SK-N-SH treated with all-trans-retinoic acid at 6 μM for 48 hours (cell line): Measurements from ENCODE around the gene FLT1.
A peak's percentile ranks its signal among the peaks of the same experiment; 100 is the strongest.

Experiments used
- ATAC-seq: fragments of 200-7000 bp; cut with Tn5 transposase; 3 replicates; pipeline ENCODE4 v1.9.1; 2020; ENCODE audit warnings: mild to moderate bottlenecking, moderate library complexity
- ARNTL ChIP-seq: fragments of 450-650 bp; formaldehyde crosslinking; IDR thresholded peaks from 2 replicates; pipeline ENCODE4 v1.5.0; 2020; ENCODE audit warnings: low read depth, mild to moderate bottlenecking, moderate library complexity, borderline replicate concordance
- BACH2 ChIP-seq: fragments of 250-450 bp; sonication (Bioruptor Pico); IDR thresholded peaks from 2 replicates; pipeline ENCODE4 v1.9.0; 2021; ENCODE audit warnings: mild to moderate bottlenecking, borderline replicate concordance
- CSDC2 ChIP-seq: fragments of 250-450 bp; sonication (Bioruptor Pico); IDR thresholded peaks from 2 replicates; pipeline ENCODE4 v1.5.0; 2020; ENCODE audit warnings: mild to moderate bottlenecking, moderate library complexity
- CSRNP3 ChIP-seq: fragments of 250-450 bp; sonication (Bioruptor Pico); IDR thresholded peaks from 2 replicates; pipeline ENCODE4 v1.5.1; 2021; ENCODE audit warnings: mild to moderate bottlenecking, moderate library complexity
- ESRRG ChIP-seq: fragments of 250-450 bp; sonication (Bioruptor Pico); IDR thresholded peaks from 2 replicates; pipeline ENCODE4 v1.6.1; 2021; ENCODE audit warnings: mild to moderate bottlenecking
- ISL1 ChIP-seq: fragments of 250-450 bp; sonication (Bioruptor Pico); IDR thresholded peaks from 2 replicates; pipeline ENCODE4 v2.1.2; 2022; ENCODE audit warnings: mild to moderate bottlenecking, moderate library complexity
- OSR1 ChIP-seq: fragments of 250-450 bp; sonication (Bioruptor Pico); IDR thresholded peaks from 2 replicates; pipeline ENCODE4 v1.8.0; 2022; ENCODE audit warnings: moderate library complexity, mild to moderate bottlenecking, inconsistent platforms
- PATZ1 ChIP-seq: fragments of 250-450 bp; sonication (Bioruptor Pico); IDR thresholded peaks from 2 replicates; pipeline ENCODE4 v1.8.0; 2020; ENCODE audit warnings: mild to moderate bottlenecking, moderate library complexity, borderline replicate concordance
- POU6F1 ChIP-seq: fragments of 250-450 bp; sonication (Bioruptor Pico); IDR thresholded peaks from 2 replicates; pipeline ENCODE4 v1.8.0; 2021; ENCODE audit warnings: low read depth, mild to moderate bottlenecking, moderate library complexity, borderline replicate concordance
- PPARA ChIP-seq: fragments of 250-450 bp; sonication (Bioruptor Pico); IDR thresholded peaks from 2 replicates; pipeline ENCODE4 v1.5.0; 2020; ENCODE audit warnings: mild to moderate bottlenecking, borderline replicate concordance
- SNAI2 ChIP-seq: fragments of 250-450 bp; sonication (Bioruptor Pico); IDR thresholded peaks from 2 replicates; pipeline ENCODE4 v1.5.0; 2020; ENCODE audit warnings: mild to moderate bottlenecking, moderate library complexity
- TCF4 ChIP-seq: fragments of 250-450 bp; sonication (Bioruptor Pico); IDR thresholded peaks from 2 replicates; pipeline ENCODE4 v1.8.0; 2021; ENCODE audit warnings: mild to moderate bottlenecking, moderate library complexity, borderline replicate concordance
- TOX ChIP-seq: fragments of 250-450 bp; sonication (Bioruptor Pico); IDR thresholded peaks from 2 replicates; pipeline ENCODE4 v1.8.0; 2021; ENCODE audit warnings: mild to moderate bottlenecking, moderate library complexity, borderline replicate concordance
- TSHZ2 ChIP-seq: fragments of 250-450 bp; sonication (Bioruptor Pico); IDR thresholded peaks from 2 replicates; pipeline ENCODE4 v1.5.0; 2020; ENCODE audit warnings: mild to moderate bottlenecking, moderate library complexity
- ZC3H10 ChIP-seq: fragments of 250-450 bp; sonication (Bioruptor Pico); IDR thresholded peaks from 2 replicates; pipeline ENCODE4 v1.5.1; 2021; ENCODE audit warnings: mild to moderate bottlenecking, moderate library complexity
- ZFP3 ChIP-seq: fragments of 250-450 bp; sonication (Bioruptor Pico); IDR thresholded peaks from 2 replicates; pipeline ENCODE4 v1.5.0; 2020; ENCODE audit warnings: mild to moderate bottlenecking, moderate library complexity
- ZNF8 ChIP-seq: fragments of 450-650 bp; formaldehyde crosslinking; IDR thresholded peaks from 2 replicates; pipeline ENCODE4 v1.5.0; 2020; ENCODE audit warnings: mild to moderate bottlenecking, moderate library complexity
- TF ChIP-seq, protein P1 (sequence below): fragments of 250-450 bp; sonication (Bioruptor Pico); IDR thresholded peaks from 2 replicates; pipeline ENCODE4 v1.5.1; 2020; ENCODE audit warnings: low read depth, mild to moderate bottlenecking, moderate library complexity

The FLT1 gene

DNA sequence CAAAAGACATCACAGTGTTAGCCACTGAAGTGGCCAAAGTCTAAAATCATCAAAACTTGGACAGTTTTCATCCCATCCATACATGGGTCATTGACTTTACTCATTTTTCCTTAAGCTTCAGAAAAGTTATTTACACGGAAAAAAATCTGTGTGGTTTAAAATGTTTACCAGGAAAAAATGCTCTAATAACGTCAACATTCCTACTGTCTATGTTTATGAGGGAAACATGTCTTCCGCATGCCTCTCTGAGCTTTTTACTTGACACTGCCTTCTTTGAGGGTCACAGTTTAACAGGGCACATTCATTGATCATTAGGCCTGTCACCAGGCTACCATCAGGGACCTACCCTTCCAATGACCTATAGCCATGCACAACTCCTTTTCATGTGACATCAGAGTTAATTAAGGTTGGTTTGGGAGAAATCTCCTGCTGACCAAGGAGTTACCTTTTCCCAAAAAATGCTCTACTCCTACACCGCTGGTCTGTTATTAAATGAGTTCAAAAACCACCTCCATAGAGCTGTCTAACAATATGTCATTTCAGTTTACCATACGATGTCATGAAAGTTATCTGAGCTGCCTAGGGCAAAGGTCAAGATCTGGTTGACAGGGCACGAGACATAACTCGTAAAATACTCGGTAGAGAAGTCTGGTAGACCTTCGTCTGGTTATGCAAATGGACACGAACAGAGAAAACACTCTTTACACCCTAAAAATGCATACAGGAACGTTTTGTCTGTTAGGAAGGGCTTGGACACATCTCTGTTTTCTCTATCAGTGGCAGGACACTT, 17.8 kb downstream of the FLT1 start (continued):
- TF ChIP-seq POU6F1 (CRISPR knock-in tag) (no peak), TCF4 (CRISPR knock-in tag) (no peak), ARNTL (CRISPR knock-in tag) (no peak), ZFP3 (no peak), ISL1 (CRISPR knock-in tag) (no peak)
- TF ChIP-seq, all 23 proteins: peak for 0

DNA sequence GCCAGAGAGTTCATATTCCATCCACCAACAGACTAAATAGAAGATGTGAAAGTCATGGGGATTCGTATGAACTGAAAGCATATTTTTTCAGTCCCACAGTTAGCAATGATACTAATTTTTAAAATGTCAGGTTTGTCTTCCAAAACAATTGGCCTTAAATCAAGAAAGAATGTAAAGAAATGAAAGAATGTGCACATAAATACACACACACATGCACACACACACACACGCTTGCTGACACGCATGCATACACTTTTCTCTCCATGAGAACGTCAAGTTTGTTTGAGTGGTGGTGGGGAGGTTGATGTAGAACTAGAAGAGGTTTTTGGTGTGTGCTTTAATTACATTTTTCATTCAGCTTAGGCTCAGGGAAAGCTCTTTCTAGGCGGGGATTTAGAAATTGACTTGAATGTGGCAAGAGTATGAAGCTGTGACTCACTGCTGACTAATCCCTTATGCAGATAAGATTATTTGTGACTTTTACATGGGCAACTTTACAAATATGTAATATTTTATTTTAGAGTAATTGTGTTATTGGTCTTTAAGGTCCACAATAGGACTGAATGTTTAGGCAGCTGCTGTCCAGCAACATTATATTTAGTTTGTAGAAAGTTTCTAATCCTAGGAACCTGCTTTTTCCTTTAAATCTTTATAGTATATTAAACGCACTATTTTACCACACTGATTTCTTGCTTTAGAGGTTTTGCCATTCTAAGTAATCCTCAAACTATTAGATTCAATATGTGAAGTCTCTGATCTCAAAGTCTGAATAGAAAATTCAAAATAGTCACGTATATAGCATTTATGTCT, 18.8 kb downstream of the FLT1 start:
- no peak for TF ChIP-seq PPARA (CRISPR knock-in tag)
- TF ChIP-seq ESRRG (CRISPR knock-in tag), result no peak
- TF ChIP-seq SNAI2, result no peak
- TF ChIP-seq ZNF8 (CRISPR knock-in tag), result no peak
- no peak for TF ChIP-seq ZC3H10 (CRISPR knock-in tag)
- no peak for TF ChIP-seq TSHZ2
- no peak for TF ChIP-seq ARNTL (CRISPR knock-in tag)
- no peak for TF ChIP-seq CSDC2 (CRISPR knock-in tag)
- no peak for TF ChIP-seq ZFP3
- no peak for TF ChIP-seq POU6F1 (CRISPR knock-in tag)
- TF ChIP-seq, protein P1, sequence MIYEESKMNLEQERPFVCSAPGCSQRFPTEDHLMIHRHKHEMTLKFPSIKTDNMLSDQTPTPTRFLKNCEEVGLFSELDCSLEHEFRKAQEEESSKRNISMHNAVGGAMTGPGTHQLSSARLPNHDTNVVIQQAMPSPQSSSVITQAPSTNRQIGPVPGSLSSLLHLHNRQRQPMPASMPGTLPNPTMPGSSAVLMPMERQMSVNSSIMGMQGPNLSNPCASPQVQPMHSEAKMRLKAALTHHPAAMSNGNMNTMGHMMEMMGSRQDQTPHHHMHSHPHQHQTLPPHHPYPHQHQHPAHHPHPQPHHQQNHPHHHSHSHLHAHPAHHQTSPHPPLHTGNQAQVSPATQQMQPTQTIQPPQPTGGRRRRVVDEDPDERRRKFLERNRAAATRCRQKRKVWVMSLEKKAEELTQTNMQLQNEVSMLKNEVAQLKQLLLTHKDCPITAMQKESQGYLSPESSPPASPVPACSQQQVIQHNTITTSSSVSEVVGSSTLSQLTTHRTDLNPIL (CRISPR knock-in tag), result no peak
- TF ChIP-seq PATZ1 (CRISPR knock-in tag), result no peak
- no peak for TF ChIP-seq CSRNP3
- TF ChIP-seq TOX (CRISPR knock-in tag), result no peak
- TF ChIP-seq OSR1 (CRISPR knock-in tag), result no peak
- no peak for TF ChIP-seq BACH2 (CRISPR knock-in tag)
- TF ChIP-seq TCF4 (CRISPR knock-in tag), result no peak
- TF ChIP-seq, all 23 proteins: peak for 0
- ATAC-seq, result peak; percentile 78
